Loucy (cell line): ENCODE data around the gene ESYT3.
A peak's percentile ranks its signal among the peaks of the same experiment; 100 is the strongest.

Experiments
- H2AFZ ChIP-seq: fragments of 200-600 bp; sonication (generic); 2 replicates; pipeline ENCODE4 v1.6.0; 2016; ENCODE audit warnings: antibody characterized with exemption, mild to moderate bottlenecking, low read length, moderate library complexity
- H3F3A ChIP-seq: fragments of 200-600 bp; 2 replicates; pipeline ENCODE4 v1.6.0; 2016; ENCODE audit warnings: antibody characterized with exemption, low read depth, mild to moderate bottlenecking
- H3K27me3 ChIP-seq: fragments of 200-600 bp; sonication (generic); 2 replicates; pipeline ENCODE4 v1.6.1; 2014; ENCODE audit warnings: low read length, mild to moderate bottlenecking; ENCODE audit not compliant: insufficient read depth, poor library complexity, severe bottlenecking
- H3K36me3 ChIP-seq: fragments of 200-600 bp; sonication (generic); 2 replicates; pipeline ENCODE4 v1.6.1; 2016; ENCODE audit warnings: low read length; ENCODE audit not compliant: insufficient read depth
- H3K4me1 ChIP-seq: fragments of 200-600 bp; sonication (generic); 2 replicates; pipeline ENCODE4 v1.5.1; 2014; ENCODE audit warnings: low read length, mild to moderate bottlenecking; ENCODE audit not compliant: insufficient read depth, poor library complexity, severe bottlenecking
- H3K4me2 ChIP-seq: fragments of 200-600 bp; sonication (generic); 2 replicates; pipeline ENCODE4 v1.6.0; 2014; ENCODE audit warnings: antibody characterized with exemption, low read length, low read depth, mild to moderate bottlenecking; ENCODE audit not compliant: poor library complexity, severe bottlenecking
- H3K4me3 ChIP-seq: fragments of 200-600 bp; sonication (generic); 2 replicates; pipeline ENCODE4 v1.5.1; 2014; ENCODE audit warnings: low read length, mild to moderate bottlenecking, mixed read lengths; ENCODE audit not compliant: poor library complexity, severe bottlenecking
- H3K79me2 ChIP-seq: fragments of 200-600 bp; sonication (generic); 2 replicates; pipeline ENCODE4 v1.6.1; 2014; ENCODE audit warnings: low read length; ENCODE audit not compliant: insufficient read depth
- H3K9ac ChIP-seq: fragments of 200-600 bp; sonication (generic); 2 replicates; pipeline ENCODE4 v1.6.0; 2014; ENCODE audit warnings: mild to moderate bottlenecking, low read depth, low read length, moderate library complexity; ENCODE audit not compliant: poor library complexity, severe bottlenecking
- H3K9me2 ChIP-seq: fragments of 200-600 bp; sonication (generic); replicated peaks from 2 replicates; pipeline ENCODE4 v1.6.1; 2016; ENCODE audit warnings: low read depth, low read length, mixed read lengths
- H3K9me3 ChIP-seq: fragments of 200-600 bp; sonication (generic); 2 replicates; pipeline ENCODE4 v1.6.1; 2014; ENCODE audit warnings: mild to moderate bottlenecking, antibody characterized with exemption, low read length, low read depth; ENCODE audit not compliant: insufficient read depth
- H4K20me1 ChIP-seq: fragments of 200-600 bp; sonication (generic); 2 replicates; pipeline ENCODE4 v1.6.0; 2014; ENCODE audit warnings: antibody characterized with exemption, low read length, mild to moderate bottlenecking; ENCODE audit not compliant: insufficient read depth, poor library complexity, severe bottlenecking
- EZH2phosphoT487 ChIP-seq: fragments of 200-600 bp; IDR thresholded peaks from 2 replicates; pipeline ENCODE4 v1.6.1; 2018; ENCODE audit warnings: antibody characterized with exemption, mild to moderate bottlenecking, moderate library complexity, borderline replicate concordance
- TF ChIP-seq, protein P1 (sequence below): fragments of 200-600 bp; sonication (generic); conservative IDR thresholded peaks from 2 replicates; pipeline ENCODE4 v1.5.1; 2014; ENCODE audit warnings: mild to moderate bottlenecking, antibody characterized with exemption, low read length

ESYT3 gene

GRCh38 chr3:138397983-138398382, 36.4 kb upstream of the ESYT3 start:
- no peaks in the 10 kb centered on the region for H3K36me3 ChIP-seq
- H3K4me2 ChIP-seq, result no peak overlapping the region
- no peaks in the 10 kb centered on the region for H3K9me3 ChIP-seq

DNA sequence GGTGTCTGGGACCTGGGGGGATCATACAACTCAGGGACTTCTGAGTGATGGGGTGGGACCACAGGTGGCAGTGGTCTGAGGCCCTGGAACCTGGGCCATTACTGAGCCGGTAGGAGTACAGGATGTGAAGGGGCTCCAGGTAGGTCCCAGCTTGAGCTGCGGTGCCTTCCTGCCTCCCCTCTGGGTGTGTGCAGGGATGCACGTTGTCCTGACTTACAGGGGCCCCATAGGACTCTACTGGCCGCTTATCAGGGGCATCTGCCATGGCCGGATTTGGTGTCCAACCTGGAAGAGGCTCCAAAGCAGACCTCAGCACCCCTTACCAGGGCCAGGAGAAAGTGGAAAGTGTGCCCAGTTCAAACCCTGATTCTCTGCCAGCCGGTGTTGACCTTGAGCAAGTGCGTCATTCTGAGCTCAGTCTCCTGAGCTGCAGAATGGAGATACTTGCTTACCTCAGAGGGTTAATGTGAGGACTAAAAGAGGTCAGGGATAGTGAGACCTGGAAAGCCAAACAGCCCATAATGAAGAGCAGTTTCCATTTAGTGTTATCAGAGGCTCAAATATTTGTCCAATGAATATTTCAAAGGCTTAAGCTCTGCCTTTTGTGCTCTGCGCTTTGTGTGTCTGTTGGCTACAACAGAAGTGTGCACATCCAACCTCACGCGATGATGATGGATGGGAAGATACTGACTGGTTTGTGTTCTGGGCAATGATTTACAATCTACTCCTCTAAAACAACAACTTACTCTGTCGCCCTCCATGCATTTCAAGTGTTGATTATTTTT, 35.4 kb upstream of the ESYT3 start:
- no peaks in the 10 kb centered on the region for H3F3A ChIP-seq
- no peaks in the 10 kb centered on the region for H4K20me1 ChIP-seq
- no peaks in the 10 kb centered on the region for H3K79me2 ChIP-seq
- no peaks in the 10 kb centered on the region for H3K4me1 ChIP-seq
- no peaks in the 10 kb centered on the region for H3K9me2 ChIP-seq
- no peaks in the 10 kb centered on the region for H3K36me3 ChIP-seq
- H2AFZ ChIP-seq, result no peak overlapping the region
- H3K9me3 ChIP-seq, result no peaks in the 10 kb centered on the region
- no peak overlapping the region for H3K4me3 ChIP-seq
- TF ChIP-seq, protein P1, sequence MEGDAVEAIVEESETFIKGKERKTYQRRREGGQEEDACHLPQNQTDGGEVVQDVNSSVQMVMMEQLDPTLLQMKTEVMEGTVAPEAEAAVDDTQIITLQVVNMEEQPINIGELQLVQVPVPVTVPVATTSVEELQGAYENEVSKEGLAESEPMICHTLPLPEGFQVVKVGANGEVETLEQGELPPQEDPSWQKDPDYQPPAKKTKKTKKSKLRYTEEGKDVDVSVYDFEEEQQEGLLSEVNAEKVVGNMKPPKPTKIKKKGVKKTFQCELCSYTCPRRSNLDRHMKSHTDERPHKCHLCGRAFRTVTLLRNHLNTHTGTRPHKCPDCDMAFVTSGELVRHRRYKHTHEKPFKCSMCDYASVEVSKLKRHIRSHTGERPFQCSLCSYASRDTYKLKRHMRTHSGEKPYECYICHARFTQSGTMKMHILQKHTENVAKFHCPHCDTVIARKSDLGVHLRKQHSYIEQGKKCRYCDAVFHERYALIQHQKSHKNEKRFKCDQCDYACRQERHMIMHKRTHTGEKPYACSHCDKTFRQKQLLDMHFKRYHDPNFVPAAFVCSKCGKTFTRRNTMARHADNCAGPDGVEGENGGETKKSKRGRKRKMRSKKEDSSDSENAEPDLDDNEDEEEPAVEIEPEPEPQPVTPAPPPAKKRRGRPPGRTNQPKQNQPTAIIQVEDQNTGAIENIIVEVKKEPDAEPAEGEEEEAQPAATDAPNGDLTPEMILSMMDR, result no peak
- TF ChIP-seq EZH2phosphoT487, result no peak
- no peak overlapping the region for H3K4me2 ChIP-seq
- no peaks in the 10 kb centered on the region for H3K27me3 ChIP-seq
- no peak overlapping the region for H3K9ac ChIP-seq

More at GRCh38 chr3:138397983-138398382, 36.4 kb upstream of the ESYT3 start:
- no peak overlapping the region for H3K4me3 ChIP-seq
- no peaks in the 10 kb centered on the region for H3K4me1 ChIP-seq
- no peaks in the 10 kb centered on the region for H3K9me2 ChIP-seq
- no peaks in the 10 kb centered on the region for H4K20me1 ChIP-seq
- H3K9ac ChIP-seq, result no peak overlapping the region
- no peak overlapping the region for H2AFZ ChIP-seq
- no peak for TF ChIP-seq EZH2phosphoT487
- TF ChIP-seq, protein P1, result peak; percentile 45
- no peaks in the 10 kb centered on the region for H3K27me3 ChIP-seq
- no peaks in the 10 kb centered on the region for H3F3A ChIP-seq
- no peaks in the 10 kb centered on the region for H3K79me2 ChIP-seq

DNA sequence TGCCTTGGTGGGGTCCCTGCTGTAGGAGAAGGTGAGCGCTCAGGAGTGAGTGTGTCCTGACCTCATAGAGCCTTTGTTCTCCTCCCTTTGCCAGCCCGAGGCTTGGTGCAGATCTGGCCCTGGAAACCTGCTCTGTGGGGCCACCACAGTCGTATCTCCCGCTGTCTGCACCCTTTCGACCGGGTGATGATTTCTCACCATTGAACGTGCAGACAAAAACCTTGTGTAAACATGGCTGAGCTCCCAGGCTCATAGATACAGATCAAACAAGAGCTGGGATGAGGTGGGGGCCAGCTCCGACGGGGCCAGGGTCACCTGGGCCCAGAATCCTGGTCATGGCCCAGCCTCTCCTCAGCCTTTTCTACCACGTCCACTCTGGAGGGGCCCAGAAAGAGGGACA, 34.6 kb upstream of the ESYT3 start:
- Histone ChIP-seq H3K4me3 (no peak overlapping the region), H3K9me3 (no peaks in the 10 kb centered on the region), H3K4me2 (no peak overlapping the region), H3K9me2 (no peaks in the 10 kb centered on the region), H3K79me2 (no peaks in the 10 kb centered on the region), H4K20me1 (no peaks in the 10 kb centered on the region), H2AFZ (no peak overlapping the region), H3K36me3 (no peaks in the 10 kb centered on the region), H3K9ac (no peak overlapping the region), H3F3A (no peaks in the 10 kb centered on the region), H3K4me1 (no peaks in the 10 kb centered on the region), H3K27me3 (no peaks in the 10 kb centered on the region)
- no peak for TF ChIP-seq EZH2phosphoT487
- TF ChIP-seq, protein P1, result no peak
